GM21723 (cell line): ENCODE data around the gene VPS37B.
A peak's percentile ranks its signal among the peaks of the same experiment; 100 is the strongest.

Experiments
- ATAC-seq: cut with Tn5 transposase; IDR thresholded peaks from one replicate; pipeline ENCODE4 v1.9.1; 2021; ENCODE audit warnings: mild to moderate bottlenecking, moderate library complexity; ENCODE audit not compliant: unreplicated experiment

Gene VPS37B

GRCh38 chr12:122842505-122843405, 53.2 kb downstream of the VPS37B start:
- no peak for ATAC-seq

DNA sequence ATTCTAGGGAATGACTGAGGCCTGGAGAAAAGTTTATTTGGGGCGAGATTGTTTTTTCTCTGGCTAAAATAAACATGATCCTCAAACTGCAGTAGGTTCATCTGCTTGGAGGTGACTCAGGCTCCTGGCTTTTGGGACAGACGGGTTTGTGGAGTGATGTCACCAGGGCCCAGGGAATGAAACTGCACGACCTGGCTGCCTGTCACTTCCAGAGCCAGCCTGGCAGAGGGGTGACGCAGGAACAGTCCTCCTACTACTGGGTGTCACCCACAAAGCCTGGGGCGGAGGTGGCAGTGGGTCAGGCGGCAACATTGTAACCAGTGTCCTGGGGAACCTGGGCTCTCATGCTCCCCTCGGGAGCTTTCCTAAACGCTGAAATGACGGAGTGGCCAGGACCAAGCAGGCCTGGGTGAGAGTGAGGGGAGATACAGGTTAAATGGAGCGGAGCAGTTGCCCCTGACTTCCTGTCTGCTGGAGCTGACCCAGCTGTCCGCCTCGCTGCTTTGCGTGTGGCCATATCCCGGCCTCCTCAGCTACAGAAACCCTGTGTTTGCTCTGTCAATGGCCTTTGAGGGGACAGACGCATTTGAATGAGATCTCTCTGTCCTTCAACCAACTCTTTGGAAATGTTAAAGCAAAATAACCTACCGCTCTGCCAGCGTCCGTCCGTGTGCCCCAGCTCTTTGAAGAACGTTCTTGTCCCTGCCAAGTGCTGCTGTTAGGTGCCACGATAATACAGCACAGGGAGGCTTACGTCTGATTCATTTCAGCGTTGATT, 54.2 kb downstream of the VPS37B start:
- no peak for ATAC-seq

DNA sequence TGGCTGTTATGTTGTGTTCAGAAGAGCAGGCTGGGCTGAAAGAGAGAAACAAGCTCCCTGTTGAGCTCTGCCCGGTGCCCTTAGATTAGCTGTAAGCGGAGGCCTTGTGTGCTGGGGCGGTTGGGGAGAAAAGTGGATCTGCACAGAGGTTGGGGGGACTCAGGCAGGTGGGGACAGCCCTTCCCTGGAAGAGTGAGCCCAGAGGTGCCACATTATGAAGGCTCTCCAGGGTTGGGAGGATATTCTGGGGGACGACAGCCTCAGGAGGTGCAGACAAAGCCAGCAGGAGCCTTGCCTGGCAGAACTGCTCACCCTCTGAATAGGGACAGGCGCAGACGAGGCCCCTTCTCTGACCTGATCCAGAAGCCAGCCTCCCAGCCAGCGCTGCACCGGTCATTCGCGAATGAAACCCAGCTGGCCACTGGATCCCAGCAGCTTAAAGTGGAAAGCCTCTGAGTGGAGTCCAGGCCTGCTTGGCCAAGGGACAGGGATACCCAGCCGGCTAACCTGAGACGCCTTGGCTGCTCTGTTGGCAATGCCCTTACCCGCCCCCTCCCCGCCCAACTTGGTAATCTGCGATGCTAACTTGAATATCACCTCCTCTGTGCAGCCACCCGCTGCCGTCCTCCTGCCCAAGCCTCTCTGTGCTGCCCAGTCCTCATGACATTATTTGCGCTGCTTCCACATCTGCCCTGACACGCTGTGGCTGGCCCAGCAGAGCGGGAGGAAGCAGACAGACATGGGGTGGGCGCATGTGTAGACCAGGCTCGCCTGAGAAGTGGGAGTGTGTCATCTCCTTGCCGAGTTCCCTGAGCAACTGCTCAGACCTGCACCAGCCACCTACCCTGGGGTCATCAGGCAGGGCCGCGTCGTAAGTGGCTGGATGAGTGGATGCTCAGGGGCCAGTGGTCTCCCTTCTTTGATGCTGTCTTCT, 55.1 kb downstream of the VPS37B start:
- ATAC-seq: no peak

DNA sequence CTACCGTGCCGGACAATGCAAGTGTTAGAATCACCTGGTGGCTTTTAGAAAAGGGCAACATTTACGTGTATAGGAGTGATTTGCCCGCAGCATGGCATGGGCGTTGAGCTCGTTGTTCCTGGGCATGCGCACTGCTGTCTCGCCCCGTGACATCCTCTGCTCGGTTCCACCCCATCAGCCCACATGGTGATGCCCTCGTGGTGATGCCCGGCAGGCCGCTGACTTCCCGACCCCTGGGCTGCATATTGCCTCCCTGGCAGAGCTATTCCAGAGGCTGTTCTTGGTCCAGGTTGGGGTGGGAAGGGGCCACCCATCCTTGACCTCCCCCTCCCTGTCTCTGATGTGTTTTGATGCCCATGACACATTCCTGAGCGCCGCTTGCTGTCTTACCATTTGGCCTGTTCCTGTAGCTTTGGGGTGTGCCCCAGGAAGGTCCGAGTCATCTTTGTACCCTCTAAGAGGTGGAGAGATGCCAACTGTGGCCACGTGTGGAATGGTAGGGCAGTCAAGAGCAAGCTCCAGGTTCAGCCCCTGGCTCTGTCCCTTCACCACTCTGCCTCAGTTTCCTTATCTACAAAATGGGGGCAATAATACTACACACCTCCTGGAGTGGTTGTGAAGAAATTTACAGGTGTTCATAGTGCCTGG, 55.9 kb downstream of the VPS37B start:
- no peak for ATAC-seq

DNA sequence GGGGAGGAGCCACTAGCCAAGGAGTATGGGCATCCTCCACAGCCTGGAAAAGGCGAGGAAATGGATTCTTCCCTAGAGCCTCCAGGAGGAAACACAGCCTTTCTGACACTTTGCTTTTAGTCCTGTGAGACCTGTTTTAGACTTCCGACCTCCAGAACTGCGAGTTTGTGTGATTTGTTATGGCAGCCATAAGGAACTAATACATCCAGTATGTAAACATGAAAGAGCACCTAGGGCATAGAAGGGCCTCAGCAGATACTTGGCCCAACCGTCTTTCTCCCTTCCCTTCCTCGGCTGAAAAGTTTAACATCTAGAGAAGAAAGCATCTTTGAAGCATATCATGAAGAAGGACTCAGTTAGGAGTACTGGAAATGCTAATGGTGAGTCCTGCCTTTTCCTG, 57.1 kb downstream of the VPS37B start:
- ATAC-seq: no peak

DNA sequence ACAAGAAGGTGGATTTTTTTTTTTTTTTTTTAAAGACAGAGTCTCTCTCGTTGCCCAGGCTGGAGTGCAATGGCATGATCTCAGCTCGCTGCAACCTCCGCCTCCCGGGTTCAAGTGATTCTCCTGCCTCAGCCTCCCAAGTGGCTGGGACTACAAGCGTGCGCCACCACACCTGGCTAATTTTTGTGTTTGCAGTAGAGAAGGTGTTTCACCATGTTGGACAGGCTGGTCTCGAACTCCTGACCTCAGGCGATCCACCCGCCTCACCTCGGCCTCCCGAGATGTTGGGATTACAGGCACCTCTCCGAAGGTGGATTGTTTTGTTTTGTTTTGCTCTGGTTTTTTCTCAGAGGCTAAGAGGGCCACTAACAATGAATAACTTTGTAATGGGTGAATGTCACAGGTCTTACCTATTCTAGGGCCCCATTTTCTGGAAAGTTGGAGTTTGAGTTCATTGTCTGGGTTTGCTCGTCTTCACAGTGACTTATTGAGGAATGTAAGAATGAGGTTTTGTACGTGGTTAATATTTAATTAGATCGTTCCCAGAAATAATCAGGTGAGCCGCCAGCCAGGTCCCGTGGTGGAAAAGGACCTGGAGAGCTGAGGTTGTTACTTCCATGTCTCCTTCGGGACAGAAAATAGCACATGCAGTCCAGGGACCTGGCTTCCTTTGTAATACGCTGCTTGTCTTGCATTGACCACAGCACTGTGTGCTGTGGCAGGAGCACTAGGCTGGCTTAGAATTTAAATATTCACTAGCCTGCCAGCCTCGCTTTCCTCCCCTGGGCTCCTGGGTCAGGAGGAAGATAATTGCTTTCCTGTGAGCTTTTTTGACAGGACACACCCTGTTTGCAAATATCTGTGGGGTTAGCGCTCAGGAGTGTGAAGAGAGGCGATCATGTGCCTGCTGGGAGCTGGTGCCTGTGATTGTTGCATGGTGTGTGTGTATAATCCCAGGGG, 58.3 kb downstream of the VPS37B start:
- ATAC-seq: no peak

DNA sequence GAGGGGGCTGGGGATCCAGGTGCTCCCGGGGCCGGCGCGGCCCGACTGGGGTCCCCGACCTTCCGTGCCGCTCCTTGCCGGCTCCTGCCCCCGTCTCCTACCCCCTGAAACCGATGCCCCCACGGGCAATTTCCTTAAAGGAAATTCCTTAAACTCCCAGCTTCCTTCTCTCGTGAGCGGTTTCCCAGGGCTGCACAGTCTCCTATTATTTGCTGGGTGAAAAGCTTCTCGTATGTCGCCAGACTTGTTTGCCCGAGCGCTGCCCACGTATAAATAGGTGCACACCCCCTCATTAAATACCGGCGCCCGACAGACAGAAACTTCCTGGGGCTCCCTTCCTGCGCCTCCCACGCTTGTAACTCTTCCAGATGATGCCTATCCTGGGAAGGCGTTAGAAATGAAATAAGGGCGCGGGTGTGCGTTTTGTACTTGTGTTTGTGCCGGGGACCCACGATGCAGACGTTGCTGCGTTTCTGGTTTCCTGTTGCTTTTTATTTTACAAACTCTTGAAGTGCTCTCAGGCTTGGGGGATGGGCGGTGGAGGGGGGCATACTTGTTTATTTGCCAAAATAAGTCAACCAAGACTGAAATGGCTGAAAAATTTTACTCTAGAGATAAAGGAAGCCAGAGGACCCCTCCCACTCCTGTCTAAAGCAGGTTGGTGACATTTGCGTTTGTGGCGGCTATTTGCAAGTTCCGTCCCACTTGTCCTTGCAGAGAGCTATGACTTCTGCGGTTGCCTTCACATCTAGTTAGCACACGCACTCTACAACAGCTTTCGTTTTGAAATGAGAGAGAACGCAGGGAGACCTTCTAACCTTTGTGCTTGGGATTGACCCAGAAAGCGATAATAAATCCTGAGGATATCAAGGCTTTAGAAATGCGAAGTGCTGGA, 59.6 kb downstream of the VPS37B start:
- ATAC-seq: no peak

GRCh38 chr12:122835750-122836026, 60.2 kb downstream of the VPS37B start:
- peak; percentile 45 for ATAC-seq

- peak; percentile 47 for ATAC-seq
Observed at GRCh38 chr12:122834921-122835749, 60.8 kb downstream of the VPS37B start, which contains the start of gene HIP1R. HIP1R (plus strand) TSS chr12:122835457; CDS start chr12:122835551, 94 bp downstream.

DNA sequence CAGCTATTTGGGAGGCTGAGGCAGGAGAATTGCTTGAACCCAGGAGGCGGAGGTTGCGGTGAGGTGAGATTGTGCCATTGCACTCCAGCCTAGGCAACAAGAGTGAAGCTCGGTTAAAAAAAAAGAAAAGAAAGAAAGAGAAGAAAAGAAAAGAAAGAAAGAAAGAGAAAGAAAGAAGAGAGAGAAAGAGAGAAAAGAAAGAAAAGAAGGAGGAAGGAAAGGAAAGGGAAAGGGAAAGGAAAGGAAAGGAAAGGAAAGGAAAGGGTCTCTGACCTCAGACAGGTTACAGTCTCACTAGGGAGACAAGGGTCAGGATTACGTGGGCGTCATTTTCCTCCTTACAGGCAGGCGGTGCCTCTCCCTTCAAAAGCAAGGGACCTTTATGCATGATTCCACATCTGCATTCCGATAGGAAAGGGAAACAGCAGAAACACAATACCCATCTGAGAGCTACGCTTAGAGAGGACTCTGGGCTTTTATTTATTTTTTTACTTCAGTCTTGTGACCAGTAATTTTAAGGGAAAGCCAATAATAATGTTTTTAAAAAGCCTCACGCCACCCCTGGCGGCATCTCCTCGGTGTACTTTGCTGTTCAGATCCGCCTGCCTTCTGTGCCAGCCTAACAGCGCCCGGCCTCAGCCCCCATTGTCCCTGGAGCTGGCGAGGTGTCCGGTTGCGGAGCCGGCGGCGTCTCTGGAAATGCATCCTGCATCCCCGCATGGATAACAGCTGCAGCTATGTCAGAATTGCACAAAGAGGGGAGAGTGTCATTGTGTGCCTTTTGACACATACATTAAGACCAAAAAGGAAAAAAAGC, 61.6 kb downstream of the VPS37B start:
- ATAC-seq: no peak

- no peak for ATAC-seq
Observed at GRCh38 chr12:122830517-122831214, 65.3 kb downstream of the VPS37B start.

DNA sequence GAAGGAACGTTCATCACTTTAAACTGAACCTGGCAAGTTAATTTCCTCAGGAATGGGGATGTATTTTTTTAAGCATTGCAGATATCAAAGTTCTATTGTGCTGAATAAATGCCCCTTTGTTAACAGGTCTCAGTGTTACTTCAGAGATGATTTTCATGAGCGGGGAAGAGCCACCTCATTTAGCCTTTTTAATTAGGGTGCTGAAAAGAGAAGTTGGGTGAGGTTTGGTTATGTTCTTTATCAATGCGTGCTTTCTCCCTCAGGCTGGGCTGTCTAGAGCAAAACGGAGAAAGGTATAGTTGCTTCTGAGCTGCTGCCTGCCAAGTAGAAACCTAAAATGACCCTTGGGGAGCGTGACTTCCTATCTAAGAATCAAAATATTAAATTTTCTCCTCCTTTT, 68.7 kb downstream of the VPS37B start:
- no peak for ATAC-seq

- ATAC-seq: no peak
Observed at GRCh38 chr12:122825773-122826724, 69.9 kb downstream of the VPS37B start.

DNA sequence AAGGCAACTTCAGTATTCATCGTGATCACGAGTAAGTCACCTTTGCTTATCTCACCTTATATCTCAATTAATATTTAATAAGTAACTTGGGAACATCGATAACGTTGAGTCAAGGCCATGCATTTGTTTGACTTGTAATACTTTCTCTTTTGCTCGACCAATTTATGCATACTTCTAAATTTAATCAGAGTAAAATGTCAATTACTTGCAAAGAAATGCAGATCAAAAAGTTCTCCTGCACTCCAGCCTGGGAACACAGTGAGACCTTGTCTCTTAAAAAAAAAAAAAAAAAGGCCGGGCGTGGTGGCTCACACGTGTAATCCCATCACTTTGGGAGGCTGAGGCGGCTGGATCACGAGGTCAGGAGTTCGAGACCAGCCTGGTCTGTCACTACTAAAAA, 72.5 kb downstream of the VPS37B start:
- no peak for ATAC-seq

DNA sequence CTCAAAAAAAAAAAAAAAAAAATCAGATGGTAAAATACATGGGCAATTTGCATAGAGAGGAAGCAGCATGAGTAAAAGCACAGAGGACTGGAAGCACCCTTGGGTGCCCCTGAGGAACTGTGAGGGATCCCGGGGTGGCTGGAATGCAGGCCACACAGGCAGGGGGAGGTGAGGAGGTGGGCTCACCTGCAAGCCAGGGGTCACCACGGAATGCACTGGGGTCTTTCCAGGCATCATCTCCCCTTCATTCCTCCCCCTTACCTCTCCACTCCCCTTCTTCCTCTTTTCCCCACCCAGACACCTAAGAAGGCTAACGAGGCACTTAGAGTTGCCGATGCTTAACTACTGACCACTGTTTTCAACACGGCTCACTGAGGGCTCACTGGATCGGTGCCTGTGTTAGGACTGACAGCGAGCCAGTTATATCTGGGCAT, 75.1 kb downstream of the VPS37B start:
- ATAC-seq: peak; percentile 48
